PC-3 (cell line): ENCODE results near the gene PLPP3.

Experiments used
- CTCF ChIP-seq: fragments of 300-600 bp; sonication (generic); conservative IDR thresholded peaks from 2 replicates; pipeline ENCODE4 v1.5.1; 2017; ENCODE audit warnings: antibody characterized with exemption, low read depth, mild to moderate bottlenecking, low read length
- EZH2 ChIP-seq: fragments of 300-600 bp; sonication (generic); IDR thresholded peaks from one replicate; pipeline ENCODE4 v1.6.1; 2017; ENCODE audit warnings: antibody characterized with exemption, mild to moderate bottlenecking, low read length; ENCODE audit not compliant: unreplicated experiment
- EZH2phosphoT487 ChIP-seq: fragments of 300-600 bp; sonication (generic); IDR thresholded peaks from 2 replicates; pipeline ENCODE4 v1.6.1; 2018; ENCODE audit warnings: mild to moderate bottlenecking, antibody characterized with exemption, low read length, borderline replicate concordance

- TF ChIP-seq CTCF = no peak
- no peak for TF ChIP-seq EZH2
- TF ChIP-seq EZH2phosphoT487 = no peak
These were observed 6.1 kb downstream of the PLPP3 start for GRCh38 chr1:56573311-56573710.
